Skin epidermis (tissue), 12 donors: ENCODE measurements around the gene CPLANE1.
"Not testable (repeated sequence)": the region's sequence is repeated elsewhere in the genome, so short reads cannot be mapped to it uniquely, and the experiment has no call there.

Experiments used
- H3K27ac ChIP-seq, 21 experiments: fragments of 200-600 bp; sonication (generic) in 11 of 21; one replicate each; pipeline ENCODE4 v1.5.0; 2020; ENCODE audit warnings: mild to moderate bottlenecking in 3 of 21, inconsistent platforms in 2 of 21, moderate library complexity in 2 of 21
- H3K4me3 ChIP-seq, 7 experiments: fragments of 200-600 bp; sonication (generic) in 2 of 7; one replicate each; pipeline ENCODE4 v1.5.0; 2020; ENCODE audit warnings: inconsistent platforms in 2 of 7, mild to moderate bottlenecking in 2 of 7, moderate library complexity in 1 of 7

CPLANE1 gene

DNA sequence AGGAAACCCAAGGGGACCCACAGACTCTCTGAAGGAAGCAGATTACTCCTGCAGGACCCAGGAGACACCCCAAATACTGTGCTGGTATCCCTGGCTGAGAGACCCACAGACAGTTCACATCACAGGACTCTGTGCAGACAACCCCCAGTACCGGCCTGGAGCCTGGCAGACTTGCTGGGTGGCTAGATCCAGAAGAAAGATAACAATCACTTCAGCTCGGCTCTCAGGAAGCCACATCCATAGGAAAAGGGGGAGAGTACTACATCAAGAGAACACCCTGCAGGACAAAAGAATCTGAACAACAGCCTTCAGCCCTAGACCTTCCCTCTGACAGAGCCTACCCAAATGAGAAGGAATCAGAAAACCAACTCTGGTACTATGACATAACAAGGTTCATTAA lies 166.2 kb downstream of the CPLANE1 start:
- not testable (repeated sequence) for H3K4me3 ChIP-seq

GRCh38 chr5:37080697-37081096 lies 168.5 kb downstream of the CPLANE1 start:
- H3K4me3 ChIP-seq = no peak overlapping the region
- H3K27ac ChIP-seq = no peak overlapping the region

More for the DNA sequence above, 166.2 kb downstream of the CPLANE1 start:
- H3K27ac ChIP-seq = not testable (repeated sequence)

- Histone ChIP-seq H3K27ac (no peak overlapping the region), H3K4me3 (no peak overlapping the region)
Measured at GRCh38 chr5:37077146-37077545, 172.0 kb downstream of the CPLANE1 start.

- no peak overlapping the region for H3K4me3 ChIP-seq
- H3K27ac ChIP-seq = no peak overlapping the region
Measured at GRCh38 chr5:37075399-37075950, 173.7 kb downstream of the CPLANE1 start.

GRCh38 chr5:37071901-37072581 lies 177.1 kb downstream of the CPLANE1 start:
- no peak overlapping the region for H3K4me3 ChIP-seq
- no peak overlapping the region for H3K27ac ChIP-seq

- H3K27ac ChIP-seq = no peak overlapping the region
- no peak overlapping the region for H3K4me3 ChIP-seq
Measured at GRCh38 chr5:37071487-37071886, 177.7 kb downstream of the CPLANE1 start.

- Histone ChIP-seq H3K27ac (no peak overlapping the region), H3K4me3 (no peak overlapping the region)
Measured at GRCh38 chr5:37064442-37064841, 184.7 kb downstream of the CPLANE1 start.

DNA sequence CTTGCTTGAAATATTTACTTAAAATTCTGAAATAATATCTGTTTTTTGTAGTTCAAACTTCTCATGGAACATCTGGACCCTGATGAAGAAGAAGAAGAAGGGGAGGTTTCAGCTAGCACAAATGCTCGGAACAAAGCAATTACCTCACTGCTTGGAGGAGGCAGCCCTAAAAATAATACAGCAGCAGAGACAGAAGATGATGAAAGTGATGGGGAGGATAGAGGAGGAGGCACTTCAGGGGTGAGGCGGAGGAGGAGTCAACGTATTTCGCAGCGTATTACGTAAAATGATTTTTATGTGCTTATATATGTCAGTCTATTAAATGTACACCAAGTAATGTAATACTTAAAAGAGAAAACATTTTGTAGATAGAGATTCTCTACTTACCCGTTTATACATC lies 185.4 kb downstream of the CPLANE1 start:
- Histone ChIP-seq H3K27ac (no peak overlapping the region), H3K4me3 (no peak overlapping the region)

DNA sequence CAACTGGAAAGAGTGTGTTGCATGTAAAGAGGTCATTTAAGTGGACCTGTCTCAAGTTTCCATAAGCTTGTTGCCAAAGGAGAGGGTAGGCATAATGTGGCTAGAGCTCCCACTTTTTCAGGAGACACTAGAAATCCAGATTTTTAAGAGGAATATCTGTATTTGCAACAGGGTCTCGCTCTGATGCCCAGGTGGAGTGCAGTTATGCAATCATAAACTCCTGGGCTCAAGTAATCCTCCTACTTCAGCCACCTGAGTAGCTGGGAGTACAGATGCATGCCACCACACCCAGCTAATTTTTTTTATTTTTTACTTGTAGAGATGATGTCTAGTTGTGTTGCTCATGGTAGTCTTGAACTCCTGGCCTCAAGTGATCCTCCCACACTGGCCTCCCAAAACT lies 189.1 kb downstream of the CPLANE1 start:
- Histone ChIP-seq H3K4me3 (no peak overlapping the region), H3K27ac (no peak overlapping the region)

DNA sequence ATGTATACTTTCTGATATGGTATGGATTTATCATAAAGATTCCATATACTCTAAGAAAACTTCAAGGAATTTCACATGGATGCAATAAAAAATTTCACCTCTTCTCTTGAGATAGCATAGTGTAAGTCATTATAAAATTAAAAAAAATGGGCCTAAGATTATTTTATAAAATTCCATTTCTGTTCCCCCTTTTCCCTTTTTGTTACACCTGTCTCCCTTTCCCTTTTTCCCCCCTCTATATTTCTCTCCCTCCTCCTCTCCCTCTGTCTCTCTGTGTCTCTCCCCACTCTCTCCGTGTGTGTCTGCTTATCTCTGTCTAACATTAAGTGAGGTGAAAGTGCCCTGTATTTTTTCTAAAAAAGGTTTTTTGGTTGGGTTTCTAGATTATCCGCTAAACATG lies 192.4 kb downstream of the CPLANE1 start:
- no peak overlapping the region for H3K4me3 ChIP-seq
- H3K27ac ChIP-seq = no peak overlapping the region
